ENCODE measurements around the gene IFRD1. TPM values are rescaled to one million over a fixed set of nuclear protein-coding genes. Genes with fewer than 3 reads are reported as not detected.
"Not testable (repeated sequence)": the region's sequence is repeated elsewhere in the genome, so short reads cannot be mapped to it uniquely, and the experiment has no call there.

Gene IFRD1
- polyA plus RNA-seq, 12 donors, result 24.0 to 41.8 (median 32.6) TPM; not detected in 1

- DNase-seq, result no peak
Measured at GRCh38 chr7:112512451-112513210, 62.4 kb downstream of the IFRD1 start.

- DNase-seq, result no peak
Measured at GRCh38 chr7:112515989-112516388, 65.7 kb downstream of the IFRD1 start.

GRCh38 chr7:112516418-112516817 is 66.2 kb downstream of the IFRD1 start:
- not testable (repeated sequence) for DNase-seq

- no peak for DNase-seq
Measured at GRCh38 chr7:112517487-112517886, 67.2 kb downstream of the IFRD1 start.

- DNase-seq, result no peak
Measured at GRCh38 chr7:112520787-112521186, 70.5 kb downstream of the IFRD1 start.

GRCh38 chr7:112521942-112522341 is 71.7 kb downstream of the IFRD1 start:
- DNase-seq, result no peak

GRCh38 chr7:112523871-112524270 is 73.6 kb downstream of the IFRD1 start:
- DNase-seq, result no peak

Other genes with a start within 250 kb of the IFRD1 start
- gene DOCK4, start 244.1 kb upstream of the IFRD1 start, polyA plus RNA-seq (ENCODE audit: insufficient read length in 12 of 12), result 10 to 100 TPM in 9 of 12 donors, 1 to 10 TPM in 2, not detected in 1; 9.2 to 21.2 (median 10.6) TPM
- gene ZNF277, start 243.8 kb upstream of the IFRD1 start, polyA plus RNA-seq (ENCODE audit: insufficient read length in 12 of 12), result 10 to 100 TPM in 11 of 12 donors, not detected in 1; 22.9 to 41.6 (median 28.3) TPM
- gene LSMEM1, start 30.5 kb downstream of the IFRD1 start, polyA plus RNA-seq (ENCODE audit: insufficient read length in 12 of 12), result 10 to 100 TPM in 10 of 12 donors, 1 to 10 TPM in 1, not detected in 1; 7.5 to 45.7 (median 30.1) TPM